HG02852 (cell line): Measurements from ENCODE around the gene APOH.
A peak's percentile ranks its signal among the peaks of the same experiment; 100 is the strongest.

Experiments used
- ATAC-seq: cut with Tn5 transposase; IDR thresholded peaks from one replicate; pipeline ENCODE4 v1.9.1; 2021; ENCODE audit warnings: mild to moderate bottlenecking, moderate library complexity; ENCODE audit not compliant: unreplicated experiment

APOH gene

DNA sequence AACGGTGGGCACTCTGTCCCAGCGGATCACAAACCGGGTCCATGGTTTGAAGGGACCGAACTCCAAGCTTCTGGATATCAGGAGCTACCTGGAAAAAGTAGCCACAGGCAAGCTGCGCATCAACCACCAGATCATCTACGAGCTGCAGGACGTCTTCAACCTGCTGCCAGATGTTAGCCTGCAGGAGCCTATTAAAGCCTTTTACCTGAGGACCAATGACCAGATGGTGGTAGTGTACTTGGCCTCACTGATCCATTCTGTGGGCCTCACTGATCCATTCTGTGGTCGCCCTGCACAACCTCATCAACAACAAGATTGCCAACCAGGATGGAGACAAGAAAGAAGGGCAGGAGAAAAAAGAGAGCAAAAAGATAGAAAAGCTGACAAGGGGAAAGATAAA, 31.0 kb downstream of the APOH start:
- no peak for ATAC-seq

DNA sequence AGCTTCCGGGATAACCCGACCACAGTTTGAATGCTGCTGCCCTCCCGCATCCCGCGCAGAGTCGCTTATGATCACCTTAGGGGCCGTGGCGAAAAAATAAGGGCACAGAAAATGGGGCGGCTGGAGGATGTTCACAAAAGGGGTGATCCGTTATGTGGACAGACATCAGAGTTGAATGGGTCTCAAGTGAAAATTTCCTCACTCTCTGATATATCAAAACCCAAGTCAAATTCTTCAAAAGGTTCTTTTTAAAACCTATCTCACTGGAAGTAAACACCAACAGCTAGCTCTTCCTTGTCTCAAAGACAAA, 36.9 kb downstream of the APOH start:
- no peak for ATAC-seq

- ATAC-seq = peak; percentile 77
Observed at GRCh38 chr17:66191593-66192377, 37.4 kb downstream of the APOH start, which contains the start of gene CEP112. Gene CEP112 (minus strand): TSS chr17:66192133.

DNA sequence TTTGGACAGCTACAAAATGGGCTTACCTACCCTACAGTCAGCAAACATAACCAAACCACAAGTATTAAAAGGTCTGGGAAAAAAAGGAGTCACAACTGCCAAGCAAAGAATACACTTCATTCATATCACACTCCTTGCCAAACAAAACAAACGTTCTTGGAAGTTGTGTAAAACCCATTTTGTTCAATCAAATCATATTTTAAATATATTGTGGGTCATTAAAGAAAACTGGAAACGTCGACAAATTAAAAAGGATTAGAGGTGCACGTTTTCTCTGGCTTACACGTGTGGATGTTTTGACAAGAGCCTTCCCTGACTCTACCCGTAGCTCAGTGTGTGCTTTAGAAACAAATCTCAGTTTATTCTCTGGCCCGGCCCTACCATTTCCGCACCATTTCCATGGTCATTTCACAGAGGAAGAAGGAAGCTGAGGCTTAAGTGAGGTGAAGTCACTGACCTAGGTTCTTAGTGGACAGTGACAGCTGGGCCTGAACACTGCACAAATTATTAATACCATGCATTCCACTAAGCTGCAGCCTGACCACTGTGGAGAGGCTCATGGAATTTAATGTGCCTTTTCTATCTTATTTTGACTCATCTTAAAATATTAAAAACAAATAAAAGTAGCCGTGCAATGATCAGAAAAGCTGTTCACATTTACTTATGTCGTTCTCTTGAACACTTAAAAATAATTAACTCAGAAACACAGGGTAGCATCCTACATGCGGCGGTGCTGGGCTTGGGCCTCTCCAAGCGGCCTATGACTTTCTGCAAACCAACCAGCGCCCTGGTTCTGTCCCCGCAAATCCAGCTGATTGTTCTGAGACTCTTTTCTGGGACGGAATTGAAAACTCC, 38.2 kb downstream of the APOH start:
- ATAC-seq = peak; percentile 6

- no peak for ATAC-seq
Observed at GRCh38 chr17:66187718-66188117, 41.5 kb downstream of the APOH start.

DNA sequence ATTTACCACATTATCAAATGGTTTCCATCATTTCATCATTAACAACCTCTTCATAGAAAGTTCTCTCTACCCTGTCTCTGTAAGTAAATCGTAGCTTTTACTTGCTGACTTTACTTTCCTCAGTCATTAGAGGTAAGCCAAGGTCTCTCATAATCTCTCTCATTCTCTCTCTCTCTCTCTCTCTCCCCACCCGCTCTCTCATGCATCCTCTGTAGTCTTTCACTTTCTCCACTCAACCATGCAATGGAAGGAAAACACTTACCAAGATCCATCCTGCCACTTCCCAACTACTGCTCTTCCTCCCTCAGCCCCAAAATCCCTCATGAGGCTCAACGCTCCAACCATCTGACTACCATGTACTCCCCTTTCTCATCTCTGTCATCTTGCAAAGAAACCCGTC, 43.4 kb downstream of the APOH start:
- no peak for ATAC-seq

GRCh38 chr17:66184392-66184791, 44.8 kb downstream of the APOH start:
- ATAC-seq = no peak

DNA sequence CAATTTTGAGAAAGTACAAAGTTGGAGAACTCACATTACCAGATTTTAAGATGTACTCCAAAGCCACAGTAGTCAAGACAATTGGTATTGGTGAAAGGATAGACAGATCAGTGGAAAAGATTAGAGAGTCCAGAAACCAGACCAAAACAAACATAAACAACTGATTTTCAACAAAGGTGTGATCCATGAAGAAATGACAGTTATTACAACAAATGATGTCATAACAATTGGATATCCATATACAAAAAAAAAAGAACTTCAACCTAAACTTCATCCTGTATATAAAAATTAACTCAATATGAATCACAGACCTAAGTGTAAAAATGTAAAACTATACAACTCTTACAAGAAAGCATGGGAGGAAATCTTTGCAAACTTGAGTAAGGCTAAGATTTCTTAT, 45.7 kb downstream of the APOH start:
- no peak for ATAC-seq

DNA sequence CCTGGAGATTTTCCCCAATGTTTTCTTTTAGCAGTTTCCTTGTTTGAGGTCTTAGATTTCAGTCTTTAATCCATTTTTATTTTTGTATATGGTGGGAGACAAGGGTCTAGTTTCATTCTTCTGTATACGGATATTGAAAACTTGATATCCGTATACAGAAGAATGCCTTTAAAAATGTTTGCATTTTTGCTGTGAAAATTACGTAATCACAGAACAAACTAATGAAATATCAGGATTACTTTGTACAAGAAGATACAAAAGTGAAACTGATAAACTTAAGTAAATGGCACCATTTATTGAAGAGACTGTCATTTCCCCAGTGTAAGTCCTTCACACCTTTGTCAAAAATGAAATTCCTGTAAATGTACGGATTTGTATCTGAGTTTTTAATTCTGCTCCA, 50.6 kb downstream of the APOH start:
- no peak for ATAC-seq

GRCh38 chr17:66177048-66177447, 52.2 kb downstream of the APOH start:
- ATAC-seq = no peak

GRCh38 chr17:66175892-66176291, 53.3 kb downstream of the APOH start:
- ATAC-seq = no peak

GRCh38 chr17:66172691-66173223, 56.5 kb downstream of the APOH start:
- no peak for ATAC-seq

DNA sequence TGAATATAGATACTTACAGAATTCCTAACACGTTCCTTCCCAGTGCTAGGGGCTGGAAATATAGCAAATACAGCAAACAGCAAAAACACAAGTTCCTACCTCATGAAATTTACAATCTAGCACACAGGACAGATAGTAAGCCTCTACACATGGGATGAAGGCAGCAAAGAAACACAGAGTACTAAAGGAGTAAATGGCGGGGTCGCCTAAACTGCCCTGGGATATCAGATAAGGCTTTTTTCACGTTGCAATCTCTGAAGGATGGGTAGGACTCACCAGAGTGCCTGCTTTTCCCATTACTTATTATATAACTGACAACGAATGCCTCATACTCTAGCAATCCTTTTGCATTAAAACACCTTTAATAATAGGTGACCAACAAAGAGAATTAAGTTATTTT, 57.1 kb downstream of the APOH start:
- no peak for ATAC-seq

- ATAC-seq = no peak
Observed at GRCh38 chr17:66171692-66172091, 57.5 kb downstream of the APOH start.

GRCh38 chr17:66171172-66171571, 58.0 kb downstream of the APOH start:
- no peak for ATAC-seq

DNA sequence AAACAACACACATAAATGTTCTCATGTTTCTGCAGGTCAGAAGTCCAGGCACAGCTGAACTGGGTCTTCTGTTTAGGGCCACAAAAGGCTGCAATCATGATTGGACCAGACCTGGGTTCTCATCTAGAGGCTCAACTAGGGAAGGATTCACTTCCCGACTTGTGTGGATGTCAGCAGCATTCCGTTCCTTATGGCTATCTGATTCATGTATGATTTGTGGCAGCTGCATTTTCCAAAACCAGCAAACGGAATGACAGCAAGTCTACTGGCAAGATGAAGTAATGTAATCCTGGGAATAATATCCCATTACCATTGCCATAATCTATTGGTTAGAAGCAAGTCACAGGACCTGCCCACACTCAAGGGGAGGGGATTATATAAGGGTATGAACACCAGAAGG, 59.4 kb downstream of the APOH start:
- ATAC-seq = no peak

- no peak for ATAC-seq
Observed at GRCh38 chr17:66167189-66167815, 61.9 kb downstream of the APOH start.

DNA sequence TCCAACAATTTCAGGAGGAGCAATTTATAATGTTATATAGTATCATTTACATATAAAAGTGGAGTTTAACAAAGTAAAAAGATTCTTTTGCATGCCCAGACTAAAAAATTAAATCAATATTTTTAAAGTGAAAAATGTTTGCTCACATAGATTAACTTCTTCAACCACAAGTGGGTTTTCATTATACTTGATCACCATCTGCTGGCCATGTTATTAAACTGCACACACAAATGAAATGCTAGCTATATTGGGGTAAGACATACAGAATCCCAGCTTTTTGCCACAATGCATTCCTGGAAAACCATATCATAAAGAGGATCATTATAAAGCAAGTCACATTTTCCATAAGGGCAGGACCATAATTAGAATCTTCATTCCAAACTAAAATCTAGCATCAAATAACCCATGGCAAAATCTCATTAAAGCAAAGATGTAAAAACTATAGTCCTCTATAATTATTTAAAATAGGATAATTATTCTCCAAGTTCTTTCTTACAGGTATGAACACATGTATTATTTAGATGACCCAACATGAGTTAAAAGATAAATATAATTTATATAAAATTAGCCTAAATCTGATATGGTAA, 63.6 kb downstream of the APOH start:
- no peak for ATAC-seq
